GM12878 (cell line): ENCODE data around the gene DNASE1L3. TPM values are rescaled to one million over a fixed set of nuclear protein-coding genes. Genes with fewer than 3 reads are reported as not detected.

Source experiments
- ATAC-seq: fragments of 200-7000 bp; cut with Tn5 transposase; 3 replicates; pipeline ENCODE4 v1.9.1; 2020; ENCODE audit warnings: mild to moderate bottlenecking, moderate library complexity
- BruUV-seq: library from RNA; stranded (reverse); fragments of 400-500 nt; replicated peaks from 2 replicates; lab custom pipeline; 2021; lab: Mats Ljungman, UMichigan
- CTCF ChIA-PET: fragments of 300-600 bp; sonication (Branson Sonifier 250); formaldehyde crosslinking; extraction: SDS; loops from one replicate; lab custom pipeline; 2021; ENCODE audit warnings: inconsistent platforms; lab: Yijun Ruan, JAX
- POLR2A ChIA-PET: fragments of 350-600 bp; formaldehyde crosslinking; extraction: SDS; loops from one replicate; lab custom pipeline; 2021; ENCODE audit warnings: inconsistent platforms; lab: Charles Lee
- RAD21 ChIA-PET: fragments of 300-600 bp; sonication (Branson Sonifier 250); formaldehyde crosslinking; loops from one replicate; lab custom pipeline; 2023; ENCODE audit warnings: antibody characterized with exemption; ENCODE audit not compliant: unreplicated experiment; lab: Charles Lee
- SMC1A ChIA-PET: fragments of 300-600 bp; sonication (Branson Sonifier 250); formaldehyde crosslinking; loops from one replicate; lab custom pipeline; 2023; ENCODE audit not compliant: unreplicated experiment, uncharacterized antibody; lab: Charles Lee
- DNase-seq: peaks from one replicate; pipeline ENCODE4 v3.0.0-alpha.2; 2011; ENCODE audit warnings: low read depth, low spot score
- FAIRE-seq: peaks from 3 replicates; lab custom pipeline; 2011; peaks lifted over from hg19 to GRCh38; lab: Jason Lieb, UNC
- H2AFZ ChIP-seq: 2 replicates; pipeline ENCODE4 v1.6.0; 2011; ENCODE audit warnings: low read depth, low read length, control low read depth; ENCODE audit not compliant: control insufficient read depth
- H3K27ac ChIP-seq: 2 replicates; pipeline ENCODE4 v1.5.1; 2011; ENCODE audit warnings: control low read depth; ENCODE audit not compliant: control insufficient read depth, insufficient read depth
- H3K27me3 ChIP-seq, 2 experiments: replicated peaks in 1 of 2; 2 replicates each; pipeline versions ENCODE4 v1.6.0 to v1.6.1; 2011; ENCODE audit warnings: low read length in 1 of 2; ENCODE audit not compliant: control insufficient read depth in 2 of 2, insufficient read depth in 2 of 2
- H3K36me3 ChIP-seq, 2 experiments: 2 replicates each; pipeline ENCODE4 v1.5.1; 2011; ENCODE audit warnings: low read length in 1 of 2; ENCODE audit not compliant: control insufficient read depth in 2 of 2, insufficient read depth in 2 of 2
- H3K4me1 ChIP-seq: 2 replicates; pipeline ENCODE4 v1.6.1; 2011; ENCODE audit warnings: mild to moderate bottlenecking, low read length, moderate library complexity, mixed read lengths; ENCODE audit not compliant: control insufficient read depth, insufficient read depth
- H3K4me2 ChIP-seq: 2 replicates; pipeline ENCODE4 v1.6.0; 2011; ENCODE audit warnings: control low read depth; ENCODE audit not compliant: control insufficient read depth, insufficient read depth
- H3K4me3 ChIP-seq: fragments of 200-600 bp; sonication (generic); 2 replicates; pipeline ENCODE4 v1.5.1; 2016
- H3K79me2 ChIP-seq: 2 replicates; pipeline ENCODE4 v1.6.0; 2011; ENCODE audit warnings: low read length; ENCODE audit not compliant: control insufficient read depth, insufficient read depth
- H3K9ac ChIP-seq: 2 replicates; pipeline ENCODE4 v1.8.0; 2011; ENCODE audit warnings: low read length, control low read depth, mixed read lengths; ENCODE audit not compliant: control insufficient read depth, insufficient read depth
- H3K9me3 ChIP-seq: replicated peaks from 3 replicates; pipeline ENCODE4 v1.5.1; 2011; ENCODE audit warnings: mild to moderate bottlenecking, low read length; ENCODE audit not compliant: control insufficient read depth, insufficient read depth
- H4K20me1 ChIP-seq: 2 replicates; pipeline ENCODE4 v1.6.0; 2011; ENCODE audit not compliant: control insufficient read depth, insufficient read depth
- ASH2L ChIP-seq: fragments of 300-600, 200-600 bp; sonication (generic); IDR thresholded peaks from 2 replicates; pipeline ENCODE4 v1.6.1; 2017; ENCODE audit warnings: low read depth, mild to moderate bottlenecking, borderline replicate concordance
- BCLAF1 ChIP-seq: fragments of 450-650 bp; IDR thresholded peaks from 2 replicates; pipeline ENCODE4 v1.6.1; 2017; ENCODE audit warnings: antibody characterized with exemption, mild to moderate bottlenecking, moderate library complexity
- MLLT1 ChIP-seq: fragments of 450-650 bp; IDR thresholded peaks from 2 replicates; pipeline ENCODE4 v1.6.1; 2016; ENCODE audit warnings: mild to moderate bottlenecking
- RAD51 ChIP-seq: fragments of 450-650 bp; IDR thresholded peaks from 2 replicates; pipeline ENCODE4 v1.6.1; 2016; ENCODE audit warnings: moderate library complexity, mild to moderate bottlenecking, inconsistent platforms
- SKIL ChIP-seq: fragments of 450-650 bp; IDR thresholded peaks from 2 replicates; pipeline ENCODE4 v1.6.1; 2017; ENCODE audit warnings: mild to moderate bottlenecking, low read depth, inconsistent platforms; ENCODE audit not compliant: poor library complexity, severe bottlenecking
- STAT3 ChIP-seq: IDR thresholded peaks from 2 replicates; pipeline ENCODE4 v1.6.1; 2011; ENCODE audit warnings: low read depth, low read length, improper control_type of control experiment
- WGBS: methylation state at CpG from one replicate; pipeline ENCODE4 v1.1.6; 2016; ENCODE audit warnings: low lambda C conversion rate; ENCODE audit not compliant: insufficient replicate concordance, insufficient coverage; ENCODE audit errors: missing lambda C conversion rate; 5-methylcytosine and 5-hydroxymethylcytosine counted together
- in situ Hi-C: fragments of 300-500 bp; cut with MboI; formaldehyde crosslinking; loops from 9 replicates; pipeline ENCODE4 v1.14.3; 2018; ENCODE audit warnings: mixed read lengths
- intact Hi-C: fragments of 100-400 bp; cut with micrococcal nuclease; formaldehyde crosslinking; loops from one replicate; pipeline ENCODE4 v1.14.2; 2022; ENCODE audit not compliant: unreplicated experiment
- polyA plus RNA-seq, 11 experiments: library from polyadenylated mRNA; depleted of rRNA in 4 of 11; unstranded in 6 of 11; stranded (reverse) in 5 of 11; fragments of >200 nt; fragmentation: Nextera tagmentation in 4 of 11; fragmentation: Illumina TruSeq in 1 of 11; extraction: Ambion mirVana in 4 of 11; extraction: Trizol in 1 of 11; gene quantifications; 1 replicate in 1 of 11; 2 replicates in 10 of 11; pipeline versions ENCODE4 v1.2.1 to v1.2.3, GENCODE V29; 2011 to 2016; ENCODE audit warnings: inconsistent platforms in 2 of 11, missing spikeins in 2 of 11, low read depth in 1 of 11
- total RNA-seq, 4 experiments: library from RNA; depleted of rRNA in 3 of 4; stranded (reverse); fragments of >200 nt in 3 of 4; fragmentation: Illumina TruSeq in 1 of 4; extraction: Trizol in 1 of 4; gene quantifications; 2 replicates each; pipeline versions ENCODE4 v1.2.1 to v1.2.3, GENCODE V29; 2013 to 2021

The DNASE1L3 gene
- total and polyA plus RNA-seq, 10 of the 15 experiments (the other 5 are each of a cell fraction or from before 2014, with no cell fraction given) = 3.2 to 72.1 (median 6.3) TPM

- peak; percentile 79 for TF ChIP-seq RAD51
- no peak for TF ChIP-seq ASH2L
- Histone ChIP-seq H2AFZ (no peak overlapping the region), H3K4me1 (peaks cover 8% of the 10 kb centered on the region), H4K20me1 (no peaks in the 10 kb centered on the region), H3K27ac (no peak overlapping the region), H3K9me3 (no peaks in the 10 kb centered on the region), H3K79me2 (peaks cover 1% of the 10 kb centered on the region), H3K27me3 (no peaks in the 10 kb centered on the region), H3K4me2 (no peak overlapping the region), H3K36me3 (no peaks in the 10 kb centered on the region), H3K9ac (no peak overlapping the region), H3K4me3 (no peak overlapping the region)
- SMC1A ChIA-PET = interaction anchor here (0.6 to 4.5 kb wide), 8 partner anchors 8 to 65 kb away, joined by 3 to 38 read pairs (median 4); partner anchors contain the start of genes HTD2 and RPP14
- in situ Hi-C loops = no loop called here
- ATAC-seq = no peak
- no TSS peak for BruUV-seq
- CTCF ChIA-PET = interaction anchor here (0.8 to 4.1 kb wide), 12 partner anchors 9 to 75 kb away, joined by 3 to 29 read pairs (median 4); partner anchors contain the start of genes HTD2 and RPP14
- 70% methylated on average over 4 of the region's 4 CpGs for WGBS
- RAD21 ChIA-PET = interaction anchor here (1.3 to 6.6 kb wide), 4 partner anchors 24 to 65 kb away, joined by 3 to 41 read pairs (median 8); partner anchors contain the start of genes HTD2 and RPP14
- POLR2A ChIA-PET = interaction anchor here (0.8 to 1.5 kb wide), 4 partner anchors 8 to 24 kb away, joined by 3 to 4 read pairs (median 3); no protein-coding TSS in a partner anchor
- FAIRE-seq = no peak
- no peak for DNase-seq
- intact Hi-C loops = no loop called here
These were observed 30.7 kb upstream of the DNASE1L3 start for GRCh38 chr3:58241306-58242044.

- H3K9me3 ChIP-seq = no peaks in the 10 kb centered on the region
- no peaks in the 10 kb centered on the region for H3K36me3 ChIP-seq
- H3K4me3 ChIP-seq = peak overlapping the region; percentile 68
- WGBS = 55% methylated on average over 7 of the region's 7 CpGs
- no peak overlapping the region for H3K27ac ChIP-seq
- peak overlapping the region; percentile 94 for H3K4me2 ChIP-seq
- no peak for ATAC-seq
- no peak for FAIRE-seq
- no peaks in the 10 kb centered on the region for H4K20me1 ChIP-seq
- peaks cover 13% of the 10 kb centered on the region for H3K4me1 ChIP-seq
- H3K9ac ChIP-seq = peak overlapping the region; percentile 53; the same call in 1 of the 2 replicates
- BruUV-seq = no TSS peak
- peaks cover 1% of the 10 kb centered on the region for H3K79me2 ChIP-seq
- in situ Hi-C loops (no loop called here), intact Hi-C loops (loop anchor here (5.0 kb wide), 1 partner anchor 58 kb away; no protein-coding TSS in a partner anchor)
- no peak for DNase-seq
- ChIA-PET SMC1A (interaction anchor here (0.9 to 4.5 kb wide), 12 partner anchors 11 to 68 kb away, joined by 3 to 38 read pairs (median 8); partner anchors contain the start of genes HTD2 and RPP14), RAD21 (interaction anchor here (0.7 to 6.6 kb wide), 15 partner anchors 12 to 367 kb away, joined by 3 to 41 read pairs (median 7); partner anchors contain the start of genes DNASE1L3, HTD2 and RPP14), CTCF (interaction anchor here (0.6 to 5.3 kb wide), 13 partner anchors 9 to 294 kb away, joined by 3 to 36 read pairs (median 5); partner anchors contain the start of genes HTD2 and RPP14), POLR2A (interaction anchor here (0.7 to 2.9 kb wide), 10 partner anchors 9 to 68 kb away, joined by 3 to 15 read pairs (median 5); partner anchors contain the start of genes HTD2 and RPP14)
- no peaks in the 10 kb centered on the region for H3K27me3 ChIP-seq
- TF ChIP-seq MLLT1 (no peak), STAT3 (no peak), BCLAF1 (no peak), SKIL (no peak)
- H2AFZ ChIP-seq = no peak overlapping the region; the same call in 1 of the 2 replicates
These were observed 28.1 kb upstream of the DNASE1L3 start for GRCh38 chr3:58238830-58239229.
